ENCODE data around the gene GALNT6.

GALNT6 gene

DNA sequence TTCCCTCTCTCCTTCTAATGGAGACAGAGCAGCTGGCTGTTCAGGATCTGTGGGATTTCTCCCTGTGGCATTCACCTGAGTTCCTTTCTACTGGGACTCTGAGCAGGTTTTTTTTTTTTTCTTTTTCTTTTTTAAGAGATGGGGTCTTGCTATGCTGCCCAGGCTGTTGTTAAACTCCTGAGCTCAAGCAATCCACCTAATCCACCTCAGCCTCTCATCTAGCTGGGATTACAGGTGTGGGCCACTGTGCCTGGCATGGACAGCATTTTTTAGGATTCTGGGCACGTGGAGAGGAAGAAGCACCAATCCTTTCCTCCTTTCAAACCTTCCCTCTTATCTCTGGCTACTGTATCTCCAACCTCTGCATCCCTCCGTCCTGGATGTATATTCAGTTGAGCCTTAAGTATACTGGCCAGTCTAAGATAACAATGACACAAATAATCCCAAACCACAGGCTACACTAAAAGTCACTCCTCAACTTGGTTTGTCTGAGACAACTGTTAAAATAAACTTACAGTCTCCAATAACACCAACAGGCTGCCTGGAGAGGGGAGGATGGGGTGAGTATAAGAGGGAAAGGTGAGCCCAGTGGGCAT lies 28.4 kb downstream of the GALNT6 start:
- no peak overlapping the region for H3K27ac ChIP-seq
- no peak for TF ChIP-seq ZFX (IDR thresholded peaks at IDR 0.05)
- TF ChIP-seq CTCF (conservative IDR thresholded peaks at IDR 0.05), result no peak

DNA sequence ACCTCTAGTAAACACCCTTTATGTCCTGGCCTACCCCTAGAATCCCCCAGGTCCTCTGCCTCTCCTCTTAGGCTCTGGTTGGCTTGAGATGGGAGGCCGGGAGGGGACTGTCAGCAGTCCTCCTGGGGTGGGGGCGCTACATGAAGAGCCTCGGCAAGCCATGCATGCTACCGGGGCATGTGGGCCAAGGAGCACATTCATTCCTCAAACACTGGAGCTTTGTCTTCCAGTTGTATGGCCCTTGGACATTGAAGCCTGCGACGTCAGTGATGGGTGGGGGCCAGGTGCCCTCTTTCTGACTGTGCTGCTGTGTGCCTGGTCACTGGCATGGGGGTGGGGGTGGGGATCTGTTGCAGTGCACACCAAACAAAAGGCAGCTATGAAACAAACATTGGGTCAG lies 28.9 kb downstream of the GALNT6 start:
- TF ChIP-seq ZFX (IDR thresholded peaks at IDR 0.05), result no peak
- TF ChIP-seq CTCF (conservative IDR thresholded peaks at IDR 0.05), result no peak
- no peak overlapping the region for H3K27ac ChIP-seq

- no peak for TF ChIP-seq CTCF (conservative IDR thresholded peaks at IDR 0.05)
- TF ChIP-seq ZFX (IDR thresholded peaks at IDR 0.05), result no peak
- H3K27ac ChIP-seq, result no peak overlapping the region
These were observed 29.8 kb downstream of the GALNT6 start for GRCh38 chr12:51361161-51362016.

DNA sequence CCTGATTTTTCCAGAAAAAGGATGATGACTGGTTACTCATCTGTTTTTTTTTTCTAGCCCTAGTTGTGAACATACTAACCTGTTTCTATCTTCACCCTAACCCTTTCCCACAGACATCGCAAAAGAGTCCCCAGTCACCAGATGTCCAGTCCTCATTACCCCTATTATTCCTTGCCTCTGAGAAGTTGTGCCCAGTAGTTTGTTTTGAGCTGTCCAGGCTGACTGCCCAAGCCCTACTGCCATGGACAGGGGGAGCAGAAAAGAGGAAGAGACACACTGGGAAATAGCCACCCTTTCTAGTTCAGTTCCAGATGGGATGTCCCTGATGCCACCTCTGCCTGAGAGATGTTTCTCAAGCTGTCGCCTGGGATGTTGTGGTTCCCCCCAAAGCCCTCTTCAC lies 30.9 kb downstream of the GALNT6 start:
- H3K27ac ChIP-seq, result no peak overlapping the region
- TF ChIP-seq CTCF (conservative IDR thresholded peaks at IDR 0.05) (no peak), ZFX (IDR thresholded peaks at IDR 0.05) (no peak)

- no peak for TF ChIP-seq ZFX (IDR thresholded peaks at IDR 0.05)
- TF ChIP-seq CTCF (conservative IDR thresholded peaks at IDR 0.05), result no peak
- no peak overlapping the region for H3K27ac ChIP-seq
These were observed 31.4 kb downstream of the GALNT6 start for GRCh38 chr12:51359851-51360250.

- H3K27ac ChIP-seq, result no peak overlapping the region
- no peak for TF ChIP-seq ZFX (IDR thresholded peaks at IDR 0.05)
- TF ChIP-seq CTCF (conservative IDR thresholded peaks at IDR 0.05), result no peak
These were observed 32.7 kb downstream of the GALNT6 start for GRCh38 chr12:51358496-51358895.

DNA sequence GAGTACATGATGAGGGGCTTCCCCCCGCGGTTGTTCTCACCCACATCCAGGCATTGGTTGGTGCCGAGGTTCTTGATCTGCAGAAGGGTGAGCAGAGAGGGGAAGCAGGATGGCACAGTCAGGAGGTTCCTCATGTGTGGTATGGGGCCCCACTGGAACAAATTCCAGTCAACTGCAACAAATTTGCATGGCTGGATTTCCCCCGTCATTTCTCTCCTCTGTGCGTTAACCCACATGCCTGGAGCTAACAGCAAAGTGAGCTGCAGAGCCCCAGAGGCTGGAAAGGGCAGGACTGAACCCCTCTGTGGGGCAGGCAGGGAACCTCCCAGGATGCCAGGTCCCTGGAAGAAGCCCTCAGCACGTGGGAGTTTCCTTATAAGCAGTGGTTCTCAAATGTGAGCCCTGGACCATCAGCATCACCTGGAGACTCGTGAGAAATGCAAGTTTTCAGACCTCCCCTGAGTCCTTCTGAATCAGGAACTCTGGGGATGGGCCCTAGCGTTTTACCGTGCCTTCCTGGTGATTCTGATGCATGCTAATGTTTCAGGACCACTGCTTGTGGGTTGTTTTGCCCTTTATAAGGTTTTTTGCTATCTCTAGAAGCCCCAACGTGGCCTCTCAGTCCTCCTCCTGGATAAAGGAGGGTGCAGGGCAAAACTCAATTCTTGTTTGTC lies 33.7 kb downstream of the GALNT6 start:
- TF ChIP-seq ZFX (IDR thresholded peaks at IDR 0.05) (no peak), CTCF (conservative IDR thresholded peaks at IDR 0.05) (no peak)
- H3K27ac ChIP-seq, result no peak overlapping the region

All from C4-2B (cell line).